ENCODE results near the gene BAZ1A.
"Not testable (repeated sequence)": the region's sequence is repeated elsewhere in the genome, so short reads cannot be mapped to it uniquely, and the experiment has no call there.

BAZ1A gene

DNA sequence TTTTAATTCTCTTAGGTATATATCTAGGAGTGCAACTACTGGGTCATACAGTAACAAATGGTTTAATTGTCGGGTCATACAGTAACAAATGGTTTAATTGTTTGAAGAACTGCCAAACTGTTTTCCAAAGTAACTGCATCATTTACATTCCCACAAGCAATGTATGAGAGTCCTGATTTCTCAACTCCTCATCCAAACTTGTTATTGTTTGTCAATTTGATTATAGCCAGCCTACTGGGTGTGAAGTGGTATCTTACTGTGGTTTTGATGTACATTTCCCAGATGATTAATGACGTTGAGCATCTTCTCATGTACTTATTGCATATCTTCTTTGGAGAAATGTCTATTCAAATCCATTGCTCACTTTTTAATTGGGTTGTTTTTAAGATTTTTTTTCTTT is 93.1 kb downstream of the BAZ1A start:
- no peak for DNase-seq (ENCODE audit: low read depth in 2 of 2)

DNA sequence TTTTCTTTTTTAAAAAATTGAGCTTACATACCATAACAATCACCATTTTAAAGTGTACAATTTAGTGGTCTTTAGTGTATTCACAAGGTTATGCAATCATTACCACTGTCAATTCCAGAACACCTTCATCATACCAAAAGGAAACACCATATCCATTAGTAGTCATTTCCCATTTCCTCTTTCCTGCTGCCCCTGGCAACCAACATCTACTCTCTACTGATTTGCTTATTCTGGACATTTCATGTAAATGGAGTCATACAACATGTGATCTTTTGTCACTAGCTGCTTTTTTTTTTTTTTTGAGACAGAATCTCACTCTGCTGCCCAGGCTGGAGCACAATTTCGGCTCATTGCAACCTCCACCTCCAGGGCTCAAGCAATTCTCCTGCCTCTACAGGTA is 93.9 kb downstream of the BAZ1A start:
- DNase-seq (ENCODE audit: low read depth in 2 of 2), result no peak

DNA sequence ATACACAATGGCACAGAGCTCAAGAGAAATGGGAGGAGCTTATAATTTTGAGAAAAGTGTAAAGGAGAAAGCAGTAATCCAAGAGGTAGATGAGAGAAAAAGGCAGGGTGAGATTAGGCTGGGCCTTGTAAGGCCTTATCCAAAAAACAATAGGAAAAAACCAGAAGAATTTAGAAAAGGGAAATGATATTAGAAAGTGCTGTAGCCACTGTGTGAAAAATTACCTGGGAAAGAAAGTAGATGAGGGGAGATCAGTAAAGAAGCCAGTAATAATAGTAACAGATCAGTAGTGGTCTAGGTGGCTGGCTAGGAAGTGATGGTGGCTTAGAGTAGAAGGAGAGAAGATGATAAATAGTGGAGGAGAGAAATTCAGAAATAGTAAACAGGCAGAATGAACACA is 94.5 kb downstream of the BAZ1A start:
- no peak for DNase-seq (ENCODE audit: low read depth in 2 of 2)

DNA sequence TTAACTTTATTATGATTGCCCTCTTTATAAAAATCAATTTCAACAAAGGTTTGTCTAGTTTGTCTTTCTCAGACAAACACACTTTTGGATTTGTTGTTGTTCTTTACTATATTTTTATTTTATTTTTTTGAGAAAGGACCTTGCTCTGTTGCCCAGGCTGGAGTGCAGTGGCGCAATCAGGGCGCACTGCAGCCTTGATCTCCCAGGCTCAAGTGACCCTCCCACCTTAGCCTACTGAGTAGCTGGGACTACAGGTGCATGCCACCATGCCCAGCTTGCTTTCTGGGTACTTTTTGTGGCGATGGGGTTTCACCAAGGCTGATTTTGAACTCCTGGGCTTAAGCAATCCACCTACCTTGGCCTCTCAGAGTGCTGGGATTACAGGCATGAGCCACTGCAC is 96.4 kb downstream of the BAZ1A start:
- DNase-seq (ENCODE audit: low read depth in 2 of 2), result no peak

DNA sequence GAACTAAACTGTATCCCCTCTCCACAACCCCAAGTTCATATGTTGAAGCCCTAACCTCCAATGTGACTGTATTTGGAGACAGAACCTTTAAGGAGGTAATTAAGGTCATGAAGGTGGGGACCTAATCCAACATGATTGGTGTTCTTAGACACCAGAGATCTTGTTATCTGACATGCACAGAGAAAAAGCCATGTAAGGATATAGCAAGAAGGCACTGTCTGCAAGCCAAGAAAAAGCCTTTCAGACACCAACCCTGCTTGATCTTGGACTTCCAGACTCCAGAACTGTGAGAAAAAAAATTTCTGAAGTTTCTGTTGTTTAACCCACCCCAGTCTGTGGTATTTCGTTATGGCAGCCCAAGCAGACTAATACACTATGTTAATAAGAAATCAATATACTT is 98.5 kb downstream of the BAZ1A start:
- DNase-seq (ENCODE audit: low read depth in 2 of 2), result no peak

DNA sequence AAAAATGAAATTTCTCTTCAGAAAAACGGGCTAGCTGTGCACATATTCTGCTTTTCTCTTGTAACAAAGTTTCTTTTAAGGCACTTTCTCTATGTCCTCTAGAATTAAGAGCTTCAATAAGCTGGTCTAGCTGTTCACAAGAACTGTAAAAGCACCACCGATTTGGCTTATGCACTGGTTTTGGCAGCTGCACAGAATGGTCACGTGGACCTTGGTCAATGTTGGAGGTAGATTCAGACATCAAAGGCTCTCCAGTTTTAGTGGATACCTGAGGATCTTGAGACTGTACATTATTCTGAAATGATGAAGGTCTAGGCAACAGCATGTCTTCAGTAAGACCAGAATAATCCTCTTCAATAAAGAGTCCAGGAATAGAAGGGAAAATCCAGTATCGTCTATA is 99.2 kb downstream of the BAZ1A start:
- no peak for DNase-seq (ENCODE audit: low read depth in 2 of 2)

DNA sequence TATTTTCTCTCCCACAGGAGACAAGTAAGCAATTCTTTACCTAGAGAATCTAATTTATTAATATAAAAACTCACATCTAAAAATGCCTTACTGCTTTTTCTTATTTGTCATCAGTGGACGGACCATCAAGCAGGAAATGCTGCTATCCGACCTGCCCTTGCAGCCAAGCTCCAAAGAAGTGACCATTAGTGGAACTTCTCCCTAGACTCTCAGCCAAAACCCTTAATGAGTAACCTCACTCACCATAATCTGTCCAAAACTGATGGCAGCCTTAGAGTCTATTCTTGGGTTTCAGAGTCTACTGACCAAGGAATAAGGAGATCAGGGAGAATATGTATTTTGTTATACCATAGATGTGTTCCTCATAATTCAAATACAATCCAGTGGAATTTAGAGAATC is 99.8 kb downstream of the BAZ1A start:
- no peak for DNase-seq (ENCODE audit: low read depth in 2 of 2)

DNA sequence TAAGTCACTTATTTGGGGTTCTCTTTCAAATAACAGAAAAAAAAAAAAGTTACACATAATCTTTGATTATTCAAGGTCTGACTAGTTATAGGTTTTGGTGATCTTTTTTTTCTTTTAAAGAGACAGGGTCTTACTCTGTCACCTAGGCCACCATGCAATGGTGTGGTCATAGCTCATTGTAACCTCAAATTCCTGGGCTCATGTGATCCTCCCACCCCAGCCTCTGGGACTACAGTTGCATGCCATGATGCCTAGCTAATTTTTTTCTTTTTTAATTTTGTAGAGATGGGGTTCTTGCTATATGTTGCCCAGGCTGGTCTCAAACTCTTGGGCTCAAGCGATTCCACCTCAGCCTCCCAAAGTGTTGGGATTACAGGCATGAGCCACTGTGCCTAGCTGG is 104.3 kb downstream of the BAZ1A start:
- DNase-seq (ENCODE audit: low read depth in 2 of 2), result no peak

DNA sequence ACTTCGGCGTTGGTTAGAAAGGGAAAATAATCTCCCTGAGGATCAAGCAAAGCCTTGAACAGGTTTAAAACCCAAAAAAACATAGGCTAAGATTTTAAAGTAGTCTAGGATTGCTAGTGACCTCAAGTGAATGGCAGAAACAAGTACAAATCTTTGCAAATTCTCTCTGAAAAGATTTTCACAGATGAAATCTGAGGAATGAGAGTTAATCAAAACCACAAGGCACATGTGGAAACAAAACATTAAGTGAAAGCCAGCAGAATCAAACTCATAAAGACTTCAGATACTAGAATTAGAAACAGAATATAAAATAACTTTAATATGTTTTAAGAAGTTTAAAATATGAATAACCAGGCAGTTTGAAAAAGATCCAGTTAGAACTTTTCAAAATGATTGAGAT is 108.6 kb downstream of the BAZ1A start:
- no peak for DNase-seq (ENCODE audit: low read depth in 2 of 2)

DNA sequence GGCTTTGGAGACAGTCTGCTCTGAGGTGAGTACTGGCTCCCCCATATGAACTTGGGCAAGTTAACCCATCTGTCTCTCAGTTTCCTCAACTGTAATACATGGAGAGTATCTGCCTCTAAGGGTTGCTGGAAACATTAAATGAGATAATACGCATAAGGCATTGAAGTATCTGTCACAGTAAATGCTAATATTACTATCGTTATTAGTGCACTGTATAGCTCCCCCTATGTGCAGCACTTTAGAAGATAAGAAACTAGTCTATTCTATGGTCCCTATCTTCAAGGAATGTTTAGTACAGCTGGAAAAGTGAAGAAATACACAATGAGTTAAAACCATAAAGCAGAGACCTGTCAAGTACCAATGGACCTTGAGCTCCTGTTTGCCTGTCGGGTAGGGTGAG is 109.1 kb downstream of the BAZ1A start:
- DNase-seq (ENCODE audit: low read depth in 2 of 2), result no peak

DNA sequence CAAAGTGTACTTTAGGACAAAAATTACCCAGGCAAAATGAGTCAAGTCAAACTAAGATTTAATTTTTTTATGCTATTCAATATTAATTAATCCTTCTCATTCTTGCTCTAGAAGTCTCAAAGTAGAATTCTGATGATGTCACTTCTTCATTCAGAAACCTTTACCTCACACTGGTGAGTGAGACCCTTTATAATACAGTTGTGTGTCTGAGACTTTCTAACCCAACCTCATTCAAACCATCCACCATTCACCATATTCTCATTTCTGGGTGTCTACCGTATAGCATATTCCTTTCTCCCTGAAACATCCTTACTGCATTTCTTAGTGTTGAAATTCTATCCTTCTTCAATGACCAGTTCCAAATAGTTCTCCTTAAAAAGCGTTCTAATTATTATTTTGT is 119.9 kb downstream of the BAZ1A start:
- DNase-seq (ENCODE audit: low read depth in 2 of 2), result no peak

DNA sequence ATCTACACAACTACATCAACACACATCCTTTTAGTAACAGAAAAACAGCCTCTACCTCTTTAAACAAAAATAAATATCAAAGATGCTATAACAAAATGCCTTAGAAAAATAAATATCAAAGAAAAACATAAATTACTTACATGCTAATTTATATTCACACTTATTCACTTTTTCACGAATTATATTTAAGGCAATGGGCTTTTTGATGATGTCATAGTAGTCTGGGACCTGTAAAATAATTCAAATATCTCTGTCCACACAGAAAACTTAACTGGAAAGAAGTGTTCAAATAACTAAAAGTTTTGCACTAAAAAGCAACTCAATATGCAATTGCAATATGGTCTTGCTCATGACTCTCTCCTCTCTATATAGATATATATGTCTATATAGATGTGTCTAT is 120.5 kb downstream of the BAZ1A start:
- no peak for DNase-seq (ENCODE audit: low read depth in 2 of 2)

DNA sequence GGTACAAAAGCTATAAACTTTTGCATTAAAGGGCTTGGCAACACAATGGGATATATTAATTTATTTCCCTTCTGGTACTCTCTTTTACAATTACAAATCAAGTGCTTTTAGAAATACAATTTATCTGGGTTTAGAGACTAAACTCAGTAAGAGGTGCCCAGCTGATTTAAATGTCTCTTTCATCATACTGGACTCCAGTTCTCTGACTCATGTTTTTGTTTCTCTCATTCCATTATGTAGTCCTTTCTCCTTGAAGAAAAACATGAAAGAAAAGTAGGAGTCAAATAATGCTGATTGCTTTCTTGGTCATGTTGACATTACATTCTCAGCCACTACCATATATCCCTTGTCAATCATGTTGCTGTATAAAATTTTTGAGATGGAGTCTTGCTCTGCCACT is 124.5 kb downstream of the BAZ1A start:
- no peak for DNase-seq (ENCODE audit: low read depth in 2 of 2)

DNA sequence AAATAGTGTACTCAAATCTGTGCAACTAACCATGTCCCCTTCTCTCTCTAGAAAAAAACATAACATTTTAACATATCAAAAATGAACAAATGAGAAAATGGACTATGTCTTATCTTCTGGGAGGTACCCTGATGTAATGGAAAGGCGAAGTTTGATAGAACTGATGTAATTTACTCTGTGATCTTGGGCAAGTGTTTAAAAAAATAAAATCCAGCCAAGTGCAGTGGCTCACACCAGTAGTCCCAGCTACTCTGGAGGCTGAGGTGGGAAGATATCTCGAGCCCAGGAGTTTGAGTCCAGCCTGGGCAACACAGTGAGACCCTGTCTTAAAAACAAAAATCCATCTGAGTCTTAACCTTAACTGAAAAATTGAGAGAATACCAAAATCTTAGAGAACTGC is 124.9 kb downstream of the BAZ1A start:
- no peak for DNase-seq (ENCODE audit: low read depth in 2 of 2)

DNA sequence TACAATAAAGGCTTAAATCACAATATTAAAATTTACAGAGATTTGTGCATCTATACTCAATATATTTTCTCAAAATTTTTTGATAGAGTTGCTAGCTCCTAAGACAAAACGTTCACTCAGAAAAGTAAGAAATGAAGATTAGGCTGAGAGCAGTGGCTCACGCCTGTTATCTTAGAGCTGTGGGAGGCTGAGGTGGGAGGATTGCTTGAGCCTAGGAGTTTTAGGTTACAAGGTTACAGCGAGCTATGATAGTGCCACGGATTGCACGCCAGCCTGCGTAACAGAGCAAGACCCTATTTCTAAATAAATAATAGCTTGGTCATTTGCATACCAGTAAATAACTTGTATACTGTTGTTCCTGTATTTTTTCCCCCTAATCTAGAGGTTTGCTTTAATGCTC is 125.8 kb downstream of the BAZ1A start:
- DNase-seq (ENCODE audit: low read depth in 2 of 2), result no peak

DNA sequence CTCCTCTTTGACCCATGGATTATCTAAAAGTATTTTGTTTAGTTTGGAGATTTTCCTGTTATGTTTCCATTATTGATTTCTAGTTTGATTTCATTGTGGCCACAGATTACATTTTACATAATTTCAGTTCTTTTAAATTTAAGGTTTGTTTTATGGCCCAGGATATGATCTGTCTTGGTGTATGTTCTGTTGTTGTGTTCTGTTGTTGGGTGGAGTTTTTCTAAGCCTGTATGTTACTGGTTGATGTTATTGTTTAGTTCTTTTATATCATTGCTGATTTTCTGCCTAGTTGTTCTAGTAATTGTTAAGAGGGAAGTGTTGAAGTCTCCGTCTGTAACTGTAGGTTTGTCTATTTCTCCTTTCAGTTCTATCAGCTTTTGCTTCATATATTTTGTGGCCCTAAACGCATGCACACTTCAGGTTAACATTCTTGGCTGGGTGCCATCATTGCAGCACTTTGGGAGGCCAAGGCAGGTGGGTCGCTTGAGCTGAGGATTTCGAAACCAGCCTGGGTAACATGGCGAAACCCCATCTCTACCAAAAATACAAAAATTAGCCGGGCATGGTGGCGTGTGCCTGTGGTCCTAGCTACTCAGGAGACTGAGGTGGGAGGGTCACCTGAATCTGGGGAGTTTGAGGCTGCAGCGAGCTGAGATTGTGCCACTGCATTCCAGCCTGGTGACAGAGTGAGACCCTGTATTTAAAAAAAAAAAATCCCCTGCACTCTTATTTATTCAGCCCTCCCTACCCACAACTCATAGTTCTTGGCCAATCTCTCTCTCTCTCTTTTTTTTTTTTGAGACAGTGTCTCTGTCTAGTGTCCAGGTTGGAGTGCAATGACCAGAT is 132.7 kb downstream of the BAZ1A start:
- no peak for DNase-seq (ENCODE audit: low read depth in 2 of 2)

DNA sequence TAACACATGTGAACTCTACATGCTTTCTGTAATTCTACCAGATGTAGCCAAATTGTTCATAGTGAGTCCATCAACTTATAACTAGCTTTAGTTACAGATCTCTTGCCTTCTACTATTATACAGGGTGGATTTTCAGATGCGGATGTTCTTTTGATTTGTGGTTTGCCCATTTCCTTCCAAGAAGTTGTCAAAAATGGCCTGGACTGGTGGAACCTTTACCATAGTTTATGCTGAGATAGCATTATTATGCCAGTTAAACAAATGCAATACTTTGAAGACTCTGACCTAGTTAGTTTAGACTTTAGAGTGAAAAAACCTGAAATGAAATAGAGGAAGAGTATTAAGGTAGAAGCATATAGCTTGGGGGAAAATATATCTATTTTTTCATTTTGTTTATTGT is 133.3 kb downstream of the BAZ1A start:
- no peak for DNase-seq (ENCODE audit: low read depth in 2 of 2)

DNA sequence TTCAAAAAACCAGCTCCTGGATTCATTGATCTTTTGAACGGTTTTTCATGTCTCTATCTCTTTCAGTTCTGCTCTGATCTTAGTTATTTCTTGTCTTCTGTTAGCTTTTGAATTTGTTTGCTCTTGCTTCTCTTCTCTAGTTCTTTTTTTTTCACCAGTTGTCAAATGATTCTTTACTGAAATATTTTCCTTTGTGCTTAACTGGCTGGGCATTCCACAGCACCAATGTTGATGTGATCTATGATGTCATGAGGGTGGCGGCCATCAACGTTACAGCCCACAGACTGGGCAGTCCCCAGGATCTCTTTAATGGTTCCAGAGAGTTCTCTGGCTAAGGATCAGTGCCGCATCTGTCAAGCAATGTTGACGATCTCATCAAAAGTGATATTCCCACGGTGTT is 135.0 kb downstream of the BAZ1A start:
- not testable (repeated sequence) for DNase-seq (ENCODE audit: low read depth in 2 of 2)

DNA sequence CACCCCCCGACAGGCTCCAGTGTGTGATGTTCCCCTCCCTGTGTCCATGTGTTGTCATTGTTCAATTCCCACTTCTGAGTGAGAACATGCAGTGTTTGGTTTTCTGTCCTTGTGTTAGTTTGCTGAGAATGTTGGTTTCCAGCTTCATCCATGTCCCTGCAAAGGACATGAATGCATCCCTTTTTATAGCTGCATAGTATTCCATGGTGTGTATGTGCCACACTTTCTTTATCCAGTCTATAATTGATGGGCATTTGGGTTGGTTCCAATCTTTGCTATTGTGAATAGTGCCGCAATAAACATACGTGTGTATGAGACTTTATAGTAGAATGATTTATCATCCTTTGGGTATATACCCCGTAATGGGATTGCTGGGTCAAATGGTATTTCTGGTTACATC is 138.1 kb downstream of the BAZ1A start:
- not testable (repeated sequence) for DNase-seq (ENCODE audit: low read depth in 2 of 2)

DNA sequence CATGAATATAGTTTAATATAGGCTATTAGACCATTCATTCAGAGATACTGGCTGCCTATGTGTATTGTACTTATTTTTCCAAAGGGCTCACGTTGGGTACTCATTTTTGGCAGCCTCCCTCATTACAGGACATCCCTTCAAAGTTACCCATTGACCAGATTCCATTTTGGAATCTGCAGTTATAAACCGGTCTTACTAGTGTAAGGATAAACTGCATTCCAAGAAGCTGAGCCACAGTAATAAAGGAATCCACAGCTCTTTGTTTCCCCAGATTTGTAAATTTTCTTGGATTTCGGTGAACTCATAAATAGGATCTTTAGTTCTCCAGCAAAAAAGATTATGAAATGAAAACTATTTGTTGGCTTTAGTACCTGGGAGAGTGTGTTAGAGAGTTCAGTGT is 141.9 kb downstream of the BAZ1A start:
- no peak for DNase-seq (ENCODE audit: low read depth in 2 of 2)

DNA sequence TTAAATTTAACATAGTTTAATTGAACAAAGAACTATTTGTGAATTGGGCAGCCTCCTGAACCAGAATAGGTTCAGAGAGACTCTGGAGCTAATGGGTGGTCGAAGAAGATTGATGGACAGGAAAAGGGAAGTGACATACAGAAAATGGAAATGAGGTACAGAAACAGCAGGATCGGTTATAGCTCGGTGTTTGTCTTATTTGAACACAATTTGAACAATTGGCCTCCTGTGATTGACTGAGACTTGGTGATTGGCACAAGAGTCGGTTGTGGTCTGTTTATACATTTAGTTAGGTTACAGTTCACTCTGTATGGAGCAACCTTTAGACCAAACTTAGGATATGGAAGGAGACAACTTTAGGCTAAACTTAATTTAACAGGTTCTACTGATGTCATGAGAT is 142.4 kb downstream of the BAZ1A start:
- DNase-seq (ENCODE audit: low read depth in 2 of 2), result no peak

DNA sequence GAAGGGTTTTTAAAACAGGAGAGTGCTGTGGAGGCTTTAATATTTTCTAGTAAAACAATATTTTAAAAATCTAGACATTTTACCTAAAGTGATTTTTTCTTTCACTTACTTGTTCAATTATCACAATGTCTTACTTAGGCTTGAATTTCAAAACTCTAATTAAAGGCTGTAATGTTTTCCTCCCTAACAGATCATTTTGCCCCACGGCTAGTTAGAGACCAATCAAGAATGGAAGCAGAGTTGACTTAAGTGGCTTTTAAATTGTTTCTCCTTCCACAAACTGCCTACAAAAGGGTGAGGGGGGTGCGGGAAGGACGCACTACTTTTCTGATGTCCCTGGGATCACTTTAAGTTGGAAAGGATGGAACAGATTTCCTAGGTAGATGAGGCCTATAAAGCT is 151.3 kb downstream of the BAZ1A start:
- no peak for DNase-seq (ENCODE audit: low read depth in 2 of 2)

DNA sequence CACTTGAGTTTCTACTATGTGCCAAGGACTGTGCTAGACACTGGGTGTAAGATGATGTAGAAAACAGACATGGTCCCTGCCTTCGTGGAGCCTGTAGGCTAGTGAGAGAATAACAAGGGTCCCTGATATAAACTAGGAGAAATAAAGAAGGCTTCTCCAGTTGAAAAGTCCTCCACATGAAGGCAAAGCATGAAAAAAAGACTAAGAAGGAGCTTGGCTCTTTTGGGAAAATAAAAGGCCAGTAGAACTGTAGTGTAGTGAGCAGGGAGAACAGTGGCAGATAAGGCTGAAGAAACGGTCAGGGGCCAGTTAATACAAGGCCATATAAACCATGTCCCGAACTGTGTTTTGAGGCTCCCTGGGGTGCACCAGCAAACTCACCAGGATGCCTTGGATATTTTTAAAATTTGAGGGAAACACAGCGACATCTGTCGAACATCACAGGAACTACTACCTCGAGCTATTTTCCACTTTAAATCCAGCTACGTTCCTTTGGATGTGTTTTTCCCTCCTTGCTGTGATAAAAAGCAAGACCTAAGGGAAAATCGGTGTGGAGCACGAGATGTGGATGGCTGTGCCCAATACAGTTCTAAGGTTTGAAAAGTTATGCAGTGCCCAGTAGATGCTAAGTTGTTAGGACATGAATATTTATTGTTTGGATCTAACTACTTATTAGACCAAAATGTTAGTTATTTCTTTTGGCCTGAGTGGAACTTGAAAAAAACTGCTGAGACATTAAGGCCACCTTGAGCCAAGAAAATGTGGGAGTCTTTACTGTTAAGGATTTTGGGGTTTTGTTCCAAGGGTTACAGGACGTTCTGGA is 152.2 kb downstream of the BAZ1A start:
- peak in 1 of 2 donors; percentile 9 for DNase-seq (ENCODE audit: low read depth in 2 of 2)

Data from stimulated activated CD4-positive, alpha-beta T cell treated with anti-CD3 and anti-CD28 coated beads, Interleukin-15, amount 100 ng/mL, for 48 hours (primary cell).